ENCODE measurements around the gene CRELD2.

Gene CRELD2

GRCh38 chr22:49966041-49966773, 47.8 kb downstream of the CRELD2 start:
- TF ChIP-seq CTCF (IDR thresholded peaks at IDR 0.05; ENCODE audit: control extremely low read depth, extremely low read depth, low read depth, missing control alignments), result no peak
- no peak for DNase-seq (ENCODE audit: extremely low spot score)
- ChIA-PET POLR2A (interaction anchor here (0.8 kb wide), 1 partner anchor 35 kb away, joined by 3 read pairs; no protein-coding TSS in a partner anchor), CTCF (interaction anchor here (1.4 to 6.0 kb wide), 2 partner anchors 30 to 36 kb away, joined by 6 to 32 read pairs; no protein-coding TSS in a partner anchor)

GRCh38 chr22:49966774-49967705, 48.6 kb downstream of the CRELD2 start:
- POLR2A ChIA-PET, result interaction anchor here (0.8 kb wide), 1 partner anchor 36 kb away, joined by 3 read pairs; no protein-coding TSS in a partner anchor
- no peak for DNase-seq (ENCODE audit: extremely low spot score)
- CTCF ChIA-PET, result interaction anchor here (0.7 to 6.0 kb wide), 3 partner anchors 28 to 36 kb away, joined by 3 to 32 read pairs (median 6); no protein-coding TSS in a partner anchor
- TF ChIP-seq CTCF (IDR thresholded peaks at IDR 0.05; ENCODE audit: control extremely low read depth, extremely low read depth, low read depth, missing control alignments), result peak; percentile 9

- ChIA-PET CTCF (interaction anchor here (0.7 to 6.0 kb wide), 3 partner anchors 27 to 37 kb away, joined by 3 to 32 read pairs (median 6); no protein-coding TSS in a partner anchor), POLR2A (no interaction called here)
- DNase-seq (ENCODE audit: extremely low spot score), result no peak
- TF ChIP-seq CTCF (IDR thresholded peaks at IDR 0.05; ENCODE audit: control extremely low read depth, extremely low read depth, low read depth, missing control alignments), result no peak
These were observed 49.3 kb downstream of the CRELD2 start for GRCh38 chr22:49967706-49968208.

- CTCF ChIA-PET, result interaction anchor here (1.1 to 6.0 kb wide), 2 partner anchors 24 to 38 kb away, joined by 3 to 32 read pairs; no protein-coding TSS in a partner anchor
- no peak for DNase-seq (ENCODE audit: extremely low spot score)
- no peak for TF ChIP-seq CTCF (IDR thresholded peaks at IDR 0.05; ENCODE audit: control extremely low read depth, extremely low read depth, low read depth, missing control alignments)
- POLR2A ChIA-PET, result interaction anchor here (0.5 to 1.0 kb wide), 2 partner anchors 8 to 22 kb away, joined by 3 read pairs; partner anchors contain the start of gene PIM3
These were observed 49.9 kb downstream of the CRELD2 start for GRCh38 chr22:49968313-49968830.

- TF ChIP-seq CTCF (IDR thresholded peaks at IDR 0.05; ENCODE audit: control extremely low read depth, extremely low read depth, low read depth, missing control alignments), result no peak
- ChIA-PET CTCF (interaction anchor here (1.1 to 6.0 kb wide), 2 partner anchors 24 to 38 kb away, joined by 3 to 32 read pairs; no protein-coding TSS in a partner anchor), POLR2A (interaction anchor here (0.5 to 1.0 kb wide), 2 partner anchors 9 to 23 kb away, joined by 3 read pairs; partner anchors contain the start of gene PIM3)
- no peak for DNase-seq (ENCODE audit: extremely low spot score)
These were observed 50.6 kb downstream of the CRELD2 start for GRCh38 chr22:49968831-49969661.

Measured in GM10248 (cell line).